Measurements from ENCODE around the gene EXOC3L4.

The EXOC3L4 gene

GRCh38 chr14:103155826-103156394, 61.4 kb downstream of the EXOC3L4 start:
- in situ Hi-C loops (cut with HindIII; ENCODE audit: low pct_ligation_motif_present, low pct_unique_long_range_greater_than_20kb, low sequenced_read_pairs) = no loop called here
- DNase-seq = no peak

GRCh38 chr14:103156651-103157378, 62.3 kb downstream of the EXOC3L4 start:
- in situ Hi-C loops (cut with HindIII; ENCODE audit: low pct_ligation_motif_present, low pct_unique_long_range_greater_than_20kb, low sequenced_read_pairs) = no loop called here
- DNase-seq = no peak

DNA sequence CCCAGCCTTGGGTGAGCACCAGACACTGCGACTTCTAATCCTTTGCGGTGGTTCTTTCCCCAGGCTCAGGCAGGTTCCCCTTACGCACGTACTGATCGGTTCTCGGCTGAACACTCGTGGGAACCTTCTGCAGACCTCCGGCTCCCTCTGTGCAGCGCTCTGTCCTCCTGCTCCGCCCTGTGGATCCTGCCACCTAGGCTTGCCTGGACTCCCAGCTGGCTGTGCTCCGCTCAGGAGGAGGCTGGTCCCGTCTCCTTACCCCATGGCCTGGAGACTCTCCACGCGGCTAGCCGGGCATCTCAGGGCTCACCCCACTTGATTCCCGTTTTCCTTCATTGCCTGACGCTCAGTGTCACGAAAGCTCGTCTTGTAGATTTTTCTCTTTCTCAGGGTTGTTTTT, 63.4 kb downstream of the EXOC3L4 start:
- no peak for DNase-seq
- in situ Hi-C loops (cut with HindIII; ENCODE audit: low pct_ligation_motif_present, low pct_unique_long_range_greater_than_20kb, low sequenced_read_pairs) = no loop called here

DNA sequence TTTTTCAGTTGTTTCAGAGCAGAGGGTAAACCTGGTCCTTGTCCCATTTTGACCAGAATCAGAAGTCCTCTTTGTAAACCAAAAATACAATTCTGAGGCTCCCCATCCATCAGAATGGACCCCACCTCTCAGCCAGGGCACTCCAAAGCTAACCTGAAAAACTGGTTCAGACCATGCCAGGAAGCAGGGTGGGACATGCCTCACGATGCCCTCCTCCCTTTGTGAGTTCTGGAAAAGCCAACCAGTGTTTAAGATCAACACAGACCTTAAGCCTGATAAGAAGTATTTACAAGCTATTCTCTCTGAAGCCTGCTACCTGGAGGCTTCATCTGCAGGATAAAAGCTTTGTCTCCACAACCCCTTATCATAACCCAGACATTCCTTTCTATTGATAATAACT, 64.2 kb downstream of the EXOC3L4 start:
- in situ Hi-C loops (cut with HindIII; ENCODE audit: low pct_ligation_motif_present, low pct_unique_long_range_greater_than_20kb, low sequenced_read_pairs) = no loop called here
- DNase-seq = no peak

All from ACHN (cell line).